Endothelial cell of umbilical vein (primary cell): ENCODE results near the gene NBEAL1. TPM values are rescaled to one million over a fixed set of nuclear protein-coding genes. Genes with fewer than 3 reads are reported as not detected.

Source experiments
- Bru-seq: library from RNA; stranded (reverse); fragments of 400-500 nt; gene quantifications from one replicate; lab custom pipeline; 2021; lab: Mats Ljungman, UMichigan
- BruChase-seq, 2 experiments: library from RNA; stranded (reverse); fragments of 400-500 nt; gene quantifications; one replicate each; lab custom pipeline; 2021; lab: Mats Ljungman, UMichigan
- BruUV-seq: library from RNA; stranded (reverse); fragments of 400-500 nt; replicated peaks from 2 replicates; lab custom pipeline; 2021; lab: Mats Ljungman, UMichigan
- CTCF ChIA-PET: fragments of 300-600, 350-600 bp; sonication (Branson Sonifier 250); formaldehyde crosslinking; loops from one replicate; lab custom pipeline; 2021; ENCODE audit warnings: antibody characterized with exemption, inconsistent platforms; lab: Charles Lee
- POLR2A ChIA-PET: fragments of 300-600, 350-600 bp; sonication (Branson Sonifier 250); formaldehyde crosslinking; loops from one replicate; lab custom pipeline; 2021; ENCODE audit warnings: antibody characterized with exemption, inconsistent platforms; lab: Charles Lee
- DNase-seq: peaks from one replicate; pipeline ENCODE4 v3.0.0-alpha.2; 2011; ENCODE audit warnings: low read depth, low spot score
- FAIRE-seq: peaks from 2 replicates; lab custom pipeline; 2011; peaks lifted over from hg19 to GRCh38; lab: Jason Lieb, UNC
- H2AFZ ChIP-seq: 2 replicates; pipeline ENCODE4 v1.6.0; 2012; ENCODE audit warnings: low read depth, low read length, control low read depth, inconsistent platforms
- H3K27ac ChIP-seq: 2 replicates; pipeline ENCODE4 v1.5.1; 2011; ENCODE audit warnings: low read depth, mild to moderate bottlenecking, control low read depth, low read length, moderate library complexity; ENCODE audit not compliant: insufficient read depth
- H3K27me3 ChIP-seq, 2 experiments: 2 replicates each; pipeline versions ENCODE4 v1.6.0 to v1.6.1; 2011; ENCODE audit warnings: low read length in 2 of 2, mixed read lengths in 1 of 2; ENCODE audit not compliant: control insufficient read depth in 2 of 2, insufficient read depth in 2 of 2
- H3K36me3 ChIP-seq, 2 experiments: 2 replicates in 1 of 2; 3 replicates in 1 of 2; pipeline ENCODE4 v1.5.1; 2011; ENCODE audit warnings: low read length in 2 of 2, mild to moderate bottlenecking in 1 of 2, moderate library complexity in 1 of 2; ENCODE audit not compliant: control insufficient read depth in 2 of 2, insufficient read depth in 2 of 2; ENCODE audit errors: extremely low read depth in 1 of 2
- H3K4me1 ChIP-seq: 3 replicates; pipeline ENCODE4 v1.5.1; 2011; ENCODE audit warnings: mild to moderate bottlenecking, low read length; ENCODE audit not compliant: control insufficient read depth, insufficient read depth; ENCODE audit errors: extremely low read depth
- H3K4me2 ChIP-seq: 2 replicates; pipeline ENCODE4 v1.6.1; 2011; ENCODE audit warnings: low read length, control low read depth, mixed read lengths; ENCODE audit not compliant: insufficient read depth
- H3K4me3 ChIP-seq, 3 experiments: fragments of 200-600 bp in 1 of 3; sonication (generic), shearing (Covaris generic) in 1 of 3; replicated peaks in 1 of 3; 2 replicates each; pipeline ENCODE4 v1.5.1; 2011 to 2016; ENCODE audit warnings: control low read depth in 3 of 3, low read length in 3 of 3, mild to moderate bottlenecking in 2 of 3, inconsistent platforms in 1 of 3, low read depth in 1 of 3, moderate library complexity in 1 of 3; ENCODE audit not compliant: insufficient read depth in 1 of 3
- H3K79me2 ChIP-seq: 2 replicates; pipeline ENCODE4 v1.6.0; 2012; ENCODE audit warnings: low read length, inconsistent platforms; ENCODE audit not compliant: control insufficient read depth, insufficient read depth
- H3K9ac ChIP-seq: replicated peaks from 2 replicates; pipeline ENCODE3; 2011; ENCODE audit warnings: low read length, control low read depth; ENCODE audit not compliant: insufficient read depth; ENCODE audit errors: extremely low read depth
- H3K9me1 ChIP-seq: replicated peaks from 3 replicates; pipeline ENCODE4 v1.6.0; 2011; ENCODE audit warnings: mild to moderate bottlenecking, low read length; ENCODE audit not compliant: control insufficient read depth, insufficient read depth; ENCODE audit errors: extremely low read depth
- H3K9me3 ChIP-seq: replicated peaks from 2 replicates; pipeline ENCODE4 v1.5.1; 2012; ENCODE audit warnings: low read length, inconsistent platforms; ENCODE audit not compliant: control insufficient read depth, insufficient read depth
- H4K20me1 ChIP-seq: replicated peaks from 2 replicates; pipeline ENCODE3; 2011; ENCODE audit warnings: mild to moderate bottlenecking, low read length; ENCODE audit not compliant: control insufficient read depth, insufficient read depth; ENCODE audit errors: extremely low read depth
- EZH2 ChIP-seq: IDR thresholded peaks from 2 replicates; pipeline ENCODE4 v1.6.1; 2012; ENCODE audit warnings: borderline replicate concordance, low read depth, mild to moderate bottlenecking, moderate library complexity, low read length, inconsistent platforms; ENCODE audit not compliant: severe bottlenecking
- FOS ChIP-seq: IDR thresholded peaks from 2 replicates; pipeline ENCODE4 v1.6.1; 2011; ENCODE audit warnings: mild to moderate bottlenecking, low read length, moderate library complexity, borderline replicate concordance; ENCODE audit not compliant: insufficient read depth
- JUN ChIP-seq: IDR thresholded peaks from 2 replicates; pipeline ENCODE4 v1.6.1; 2011; ENCODE audit warnings: borderline replicate concordance, low read depth; ENCODE audit not compliant: insufficient read length, insufficient read depth
- POLR2A ChIP-seq: IDR thresholded peaks from 2 replicates; pipeline ENCODE4 v1.6.1; 2012; ENCODE audit warnings: low read depth, mild to moderate bottlenecking, control low read depth, low read length
- POLR2AphosphoS5 ChIP-seq: IDR thresholded peaks from 2 replicates; pipeline ENCODE4 v1.6.1; 2012; ENCODE audit warnings: low read depth, mild to moderate bottlenecking, control low read depth, low read length, moderate library complexity; ENCODE audit not compliant: insufficient read depth
- dilution Hi-C: fragments of 300-500 bp; cut with MboI; formaldehyde crosslinking; loops from one replicate; pipeline ENCODE4 v1.15.0; 2019; ENCODE audit warnings: low sequenced_read_pairs; ENCODE audit not compliant: extremely low pct_ligation_motif_present
- intact Hi-C: fragments of 100-400 bp; cut with micrococcal nuclease; formaldehyde crosslinking; loops from one replicate; pipeline ENCODE4 v1.10.0; 2022
- long read RNA-seq: library from polyadenylated mRNA; stranded (forward); transcript quantifications from one replicate; pipeline ENCODE4 v2.0.0, GENCODE V29; 2021
- polyA minus RNA-seq, 3 experiments: library from RNA; depleted of rRNA, polyadenylated mRNA; stranded (reverse); fragments of >200 nt; gene quantifications; 1 replicate in 1 of 3; 2 replicates in 2 of 3; pipeline ENCODE4 v1.2.3, GENCODE V29; 2011
- polyA plus RNA-seq, 4 experiments: library from polyadenylated mRNA; depleted of rRNA in 3 of 4; stranded (reverse) in 3 of 4; unstranded in 1 of 4; fragments of >200 nt; gene quantifications; 2 replicates each; pipeline versions ENCODE4 v1.2.1 to v1.2.3, GENCODE V29; 2011 to 2012; ENCODE audit warnings: missing spikeins in 1 of 4
- total RNA-seq: library from RNA; stranded (reverse); gene quantifications from 2 replicates; pipeline ENCODE4 v1.2.3, GENCODE V29; 2021
- TF ChIP-seq, protein P1 (sequence below): IDR thresholded peaks from 2 replicates; pipeline ENCODE4 v1.6.1; 2011; ENCODE audit not compliant: insufficient read depth, insufficient read length

Gene NBEAL1
- 23.3 and 23.4 TPM in 2 replicates for total RNA-seq
- 1.4 and 2.1 TPM in 2 replicates for polyA plus RNA-seq
- polyA plus RNA-seq (2011; cell fraction: cytosol; rRNA removed), result 1.9 and 2.8 TPM in 2 replicates
- 7.4 and 7.7 TPM in 2 replicates for polyA plus RNA-seq (2011; cell fraction: nucleus; rRNA removed)
- polyA plus RNA-seq (2012), result 5.4 and 8.8 TPM in 2 replicates
- 19.6 and 23.1 TPM in 2 replicates for polyA minus RNA-seq
- polyA minus RNA-seq (2011; cell fraction: cytosol; rRNA and poly(A)+ RNA removed), result 10.7 TPM
- 51.2 and 59.0 TPM in 2 replicates for polyA minus RNA-seq (2011; cell fraction: nucleus; rRNA and poly(A)+ RNA removed)
- Bru-seq, nascent RNA, result percentile 73 among the genes with signal in this experiment
- percentile 59 among the genes with signal in this experiment for BruChase-seq, experiment 1, labeled RNA remaining after a 6-hour chase
- BruChase-seq, experiment 2, labeled RNA remaining after a 2-hour chase, result percentile 67 among the genes with signal in this experiment
- long read RNA-seq, partial matches to known transcripts, result 2 of 6 reads
- long read RNA-seq, other reads (novel, unspliced or antisense), result 4 of 6 reads

DNA sequence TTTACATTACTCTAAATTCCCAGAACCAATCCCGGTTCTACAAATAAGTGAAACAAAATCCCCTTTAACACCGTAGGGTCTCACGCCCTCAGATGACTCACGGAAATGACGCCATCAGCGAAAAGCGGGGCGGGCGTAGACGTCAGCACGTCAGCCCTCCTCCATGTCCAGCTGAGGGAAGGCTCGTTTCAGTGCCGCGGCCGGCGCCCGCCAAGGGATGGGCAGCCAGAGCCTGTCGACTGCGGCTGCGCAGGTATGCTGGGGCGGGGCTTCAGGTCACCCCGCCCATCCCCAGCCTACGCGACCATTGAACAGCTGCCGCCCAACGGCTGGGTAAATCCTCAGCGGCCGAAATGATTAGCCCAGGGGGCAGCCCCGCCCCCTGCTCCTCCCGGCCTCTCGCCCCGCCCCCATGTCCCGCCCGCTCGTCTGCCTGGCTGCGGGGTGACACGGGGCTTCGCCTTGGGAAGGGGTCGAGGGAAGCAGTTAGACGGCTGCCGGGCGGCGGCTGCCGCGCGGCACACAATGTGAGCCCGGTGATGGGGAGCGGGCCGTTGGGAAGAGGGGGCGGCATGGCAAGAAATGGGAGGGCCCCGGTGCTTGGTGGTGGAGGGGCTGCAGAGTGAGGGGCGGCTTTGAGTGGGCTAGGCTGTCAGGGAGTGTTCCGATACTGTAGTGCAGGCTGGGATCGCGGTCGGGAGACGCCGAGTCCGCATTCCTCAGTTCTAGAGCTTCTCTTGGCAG lies at the start of gene NBEAL1:
Gene NBEAL1, plus strand, starts transcription at position 420 of the 744 bp plus-strand sequence. CDS start 1,510 bp downstream, outside the sequence.
- no peaks in the 10 kb centered on the region for H3K9me3 ChIP-seq
- peak; percentile 100 for DNase-seq
- H4K20me1 ChIP-seq, result no peaks in the 10 kb centered on the region
- POLR2A ChIA-PET, result interaction anchor here (0.5 kb wide), 2 partner anchors 110 to 128 kb away, joined by 5 read pairs; no protein-coding TSS in a partner anchor
- H3K4me2 ChIP-seq, result peak within 1 kb of the TSS; percentile 96
- peaks cover 9% of the 10 kb centered on the region for H3K79me2 ChIP-seq
- peak; percentile 97 for FAIRE-seq
- CTCF ChIA-PET, result no interaction called here
- intact Hi-C loops, result loop anchor here (1.0 to 10.0 kb wide), 6 partner anchors 93 to 440 kb away; partner anchors contain the start of genes CYP20A1, FAM117B, ICA1L and WDR12
- H3K9me1 ChIP-seq, result no peaks in the 10 kb centered on the region
- H3K4me3 ChIP-seq, result peak within 1 kb of the TSS; percentile 56 to 96 (median 92)
- peak; percentile 66 for TF ChIP-seq POLR2A
- TF ChIP-seq, protein P1, sequence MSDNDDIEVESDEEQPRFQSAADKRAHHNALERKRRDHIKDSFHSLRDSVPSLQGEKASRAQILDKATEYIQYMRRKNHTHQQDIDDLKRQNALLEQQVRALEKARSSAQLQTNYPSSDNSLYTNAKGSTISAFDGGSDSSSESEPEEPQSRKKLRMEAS, result no peak
- TF ChIP-seq EZH2, result no peak
- peak; percentile 89 for TF ChIP-seq JUN
- peak; percentile 47 for TF ChIP-seq FOS
- TF ChIP-seq POLR2AphosphoS5, result no peak
- H3K27me3 ChIP-seq, result peaks cover 8 to 13% of the 10 kb centered on the region in 2 experiments
- peaks cover 22% of the 10 kb centered on the region for H3K4me1 ChIP-seq
- H2AFZ ChIP-seq, result peak within 1 kb of the TSS; percentile 95
- BruUV-seq, result no TSS peak
- dilution Hi-C loops, result no loop called here
- H3K36me3 ChIP-seq, result no peaks in the 10 kb centered on the region
- peak within 1 kb of the TSS; percentile 93 for H3K27ac ChIP-seq
- H3K9ac ChIP-seq, result peak within 1 kb of the TSS; percentile 98
